Bronchial epithelial cell (primary cell): ENCODE results near the gene GLIS1. TPM values are rescaled to one million over a fixed set of nuclear protein-coding genes. Genes with fewer than 3 reads are reported as not detected.

Source experiments
- DNase-seq: peaks from one replicate; pipeline ENCODE4 v3.0.0-alpha.2; 2010; ENCODE audit warnings: low read depth
- FAIRE-seq: peaks from 2 replicates; lab custom pipeline; 2011; peaks lifted over from hg19 to GRCh38; lab: Jason Lieb, UNC
- H3K27me3 ChIP-seq: 2 replicates; pipeline ENCODE4 v1.5.1; 2011; ENCODE audit warnings: low read length; ENCODE audit not compliant: control insufficient read depth, insufficient read depth
- H3K36me3 ChIP-seq: 2 replicates; pipeline ENCODE4 v1.5.1; 2011; ENCODE audit warnings: low read length; ENCODE audit not compliant: control insufficient read depth, insufficient read depth
- H3K4me3 ChIP-seq: 2 replicates; pipeline ENCODE4 v1.5.1; 2011; ENCODE audit warnings: mild to moderate bottlenecking, low read depth, low read length, control low read depth
- CTCF ChIP-seq: IDR thresholded peaks from 2 replicates; pipeline ENCODE4 v1.5.1; 2011; ENCODE audit warnings: mild to moderate bottlenecking, moderate library complexity, low read length, control low read depth, inconsistent platforms; ENCODE audit not compliant: insufficient read depth, severe bottlenecking
- total RNA-seq: library from RNA; depleted of rRNA; stranded (reverse); fragments of >200 nt; gene quantifications from 2 replicates; pipeline ENCODE4 v1.2.1, GENCODE V29; 2014

Gene GLIS1
- total RNA-seq, 1 donor from 2014 or later: under 0.01 TPM

- no peak for TF ChIP-seq CTCF
- no peaks in the 10 kb centered on the region for H3K27me3 ChIP-seq
- H3K4me3 ChIP-seq: no peak overlapping the region
- H3K36me3 ChIP-seq: no peaks in the 10 kb centered on the region
- FAIRE-seq (no peak), DNase-seq (no peak)
Measured at GRCh38 chr1:53554592-53555305, 184.2 kb downstream of the GLIS1 start.

- DNase-seq: no peak
- no peak for TF ChIP-seq CTCF
- no peak for FAIRE-seq
- Histone ChIP-seq H3K36me3 (no peaks in the 10 kb centered on the region), H3K27me3 (no peaks in the 10 kb centered on the region), H3K4me3 (no peak overlapping the region)
Measured at GRCh38 chr1:53553734-53554509, 185.0 kb downstream of the GLIS1 start.

- DNase-seq (no peak), FAIRE-seq (peak; percentile 87)
- Histone ChIP-seq H3K36me3 (no peaks in the 10 kb centered on the region), H3K27me3 (peaks cover 2% of the 10 kb centered on the region), H3K4me3 (no peak overlapping the region)
- TF ChIP-seq CTCF: no peak
Measured at GRCh38 chr1:53552981-53553733, 185.8 kb downstream of the GLIS1 start.

GRCh38 chr1:53552146-53552861, 186.7 kb downstream of the GLIS1 start:
- FAIRE-seq: no peak
- H3K4me3 ChIP-seq: no peak overlapping the region
- no peak for DNase-seq
- peaks cover 2% of the 10 kb centered on the region for H3K27me3 ChIP-seq
- no peaks in the 10 kb centered on the region for H3K36me3 ChIP-seq
- no peak for TF ChIP-seq CTCF

- DNase-seq: no peak
- H3K36me3 ChIP-seq: no peaks in the 10 kb centered on the region
- H3K4me3 ChIP-seq: no peak overlapping the region
- peak; percentile 72 for FAIRE-seq
- peaks cover 2% of the 10 kb centered on the region for H3K27me3 ChIP-seq
- TF ChIP-seq CTCF: no peak
Measured at GRCh38 chr1:53551428-53551995, 187.5 kb downstream of the GLIS1 start.
